ENCODE data around the gene CNKSR3.

GRCh38 chr6:154429711-154430110, 80.8 kb downstream of the CNKSR3 start:
- no peak for TF ChIP-seq POLR2AphosphoS5 (IDR thresholded peaks at IDR 0.05; ENCODE audit: low read depth, low read length)
- no peak for TF ChIP-seq TAF1 (IDR thresholded peaks at IDR 0.05; ENCODE audit: borderline replicate concordance, low read depth, low read length)
